IMR-90 (cell line): ENCODE measurements around the gene ZDHHC12. TPM values are rescaled to one million over a fixed set of nuclear protein-coding genes. Genes with fewer than 3 reads are reported as not detected.

Experiments used
- ATAC-seq: fragments of 200-7000 bp; cut with Tn5 transposase; 2 replicates; pipeline ENCODE4 v1.9.1; 2020; ENCODE audit warnings: low read depth, mild to moderate bottlenecking, moderate library complexity
- BruUV-seq: library from RNA; stranded (reverse); fragments of 400-500 nt; replicated peaks from 2 replicates; lab custom pipeline; 2021; lab: Mats Ljungman, UMichigan
- CTCF ChIA-PET: fragments of 300-600 bp; formaldehyde crosslinking; extraction: SDS; loops from one replicate; lab custom pipeline; 2021; ENCODE audit warnings: antibody characterized with exemption; lab: Yijun Ruan, JAX
- POLR2A ChIA-PET: fragments of 300-600 bp; sonication (Branson Sonifier 250); formaldehyde crosslinking; loops from one replicate; lab custom pipeline; 2022; ENCODE audit warnings: antibody characterized with exemption; ENCODE audit not compliant: unreplicated experiment; lab: Charles Lee
- DNase-seq: peaks from one replicate; pipeline ENCODE4 v3.0.0; 2013
- H2AFZ ChIP-seq: replicated peaks from 2 replicates; pipeline ENCODE3; 2013; ENCODE audit warnings: low read length, mild to moderate bottlenecking; ENCODE audit not compliant: poor library complexity
- H2AK5ac ChIP-seq: 2 replicates; pipeline ENCODE4 v1.6.1; 2013; ENCODE audit warnings: low read depth, low read length, inconsistent platforms
- H2AK9ac ChIP-seq: replicated peaks from 2 replicates; pipeline ENCODE3; 2013; ENCODE audit warnings: mild to moderate bottlenecking, low read depth, low read length, moderate library complexity; ENCODE audit not compliant: poor library complexity
- H2BK120ac ChIP-seq: 2 replicates; pipeline ENCODE4 v1.6.1; 2013; ENCODE audit warnings: low read depth, low read length, inconsistent platforms
- H2BK15ac ChIP-seq: 3 replicates; pipeline ENCODE4 v1.6.1; 2013; ENCODE audit warnings: low read depth, low read length, inconsistent platforms
- H2BK20ac ChIP-seq: 2 replicates; pipeline ENCODE4 v1.6.1; 2013; ENCODE audit warnings: low read depth, mild to moderate bottlenecking, inconsistent platforms, low read length, moderate library complexity
- H2BK5ac ChIP-seq: 2 replicates; pipeline ENCODE4 v1.6.1; 2013; ENCODE audit warnings: mild to moderate bottlenecking, low read depth, low read length, inconsistent platforms; ENCODE audit not compliant: poor library complexity, severe bottlenecking
- H3K14ac ChIP-seq: replicated peaks from 2 replicates; pipeline ENCODE4 v1.6.1; 2013; ENCODE audit warnings: low read depth, low read length, inconsistent platforms
- H3K18ac ChIP-seq: 2 replicates; pipeline ENCODE4 v1.6.1; 2013; ENCODE audit warnings: low read depth, low read length, control low read depth
- H3K23ac ChIP-seq: 2 replicates; pipeline ENCODE4 v1.6.1; 2013; ENCODE audit warnings: low read depth, low read length, inconsistent platforms
- H3K27ac ChIP-seq: 2 replicates; pipeline ENCODE4 v1.5.1; 2013; ENCODE audit warnings: mild to moderate bottlenecking, control low read depth, low read length; ENCODE audit not compliant: insufficient read depth
- H3K27me3 ChIP-seq: 2 replicates; pipeline ENCODE4 v1.6.1; 2013; ENCODE audit warnings: low read length; ENCODE audit not compliant: control insufficient read depth, insufficient read depth
- H3K36me3 ChIP-seq: 2 replicates; pipeline ENCODE4 v1.6.1; 2013; ENCODE audit warnings: low read length, mixed read lengths; ENCODE audit not compliant: control insufficient read depth, insufficient read depth
- H3K4ac ChIP-seq: 2 replicates; pipeline ENCODE4 v1.6.1; 2013; ENCODE audit warnings: low read depth, low read length, inconsistent platforms
- H3K4me1 ChIP-seq: 2 replicates; pipeline ENCODE4 v1.6.1; 2013; ENCODE audit warnings: low read length, mixed read lengths; ENCODE audit not compliant: control insufficient read depth, insufficient read depth
- H3K4me2 ChIP-seq: 2 replicates; pipeline ENCODE4 v1.6.1; 2013; ENCODE audit warnings: low read depth, mild to moderate bottlenecking, control low read depth, low read length, moderate library complexity
- H3K4me3 ChIP-seq: 2 replicates; pipeline ENCODE4 v1.5.1; 2013; ENCODE audit warnings: low read depth, mild to moderate bottlenecking, control low read depth, low read length, moderate library complexity; ENCODE audit not compliant: insufficient read depth
- H3K56ac ChIP-seq: 2 replicates; pipeline ENCODE4 v1.6.1; 2013; ENCODE audit warnings: low read length, inconsistent platforms; ENCODE audit not compliant: insufficient read depth; ENCODE audit errors: extremely low read depth
- H3K79me1 ChIP-seq, 2 experiments: 2 replicates each; pipeline ENCODE4 v1.6.1; 2013; ENCODE audit warnings: low read length in 2 of 2, inconsistent platforms in 1 of 2, low read depth in 1 of 2
- H3K9ac ChIP-seq: 2 replicates; pipeline ENCODE4 v1.6.1; 2013; ENCODE audit warnings: low read depth, low read length, control low read depth
- H3K9me1 ChIP-seq: 2 replicates; pipeline ENCODE4 v1.6.1; 2013; ENCODE audit warnings: low read length, inconsistent platforms; ENCODE audit not compliant: insufficient read depth
- H3K9me3 ChIP-seq: 2 replicates; pipeline ENCODE4 v1.6.1; 2013; ENCODE audit warnings: low read length; ENCODE audit not compliant: control insufficient read depth, insufficient read depth
- H4K20me1 ChIP-seq: 2 replicates; pipeline ENCODE4 v1.6.1; 2013; ENCODE audit warnings: low read length, inconsistent platforms; ENCODE audit not compliant: insufficient read depth
- H4K5ac ChIP-seq: 2 replicates; pipeline ENCODE4 v1.6.1; 2013; ENCODE audit warnings: mild to moderate bottlenecking, low read depth, low read length, control low read depth
- H4K8ac ChIP-seq, 2 experiments: 2 replicates each; pipeline ENCODE4 v1.6.1; 2013; ENCODE audit warnings: low read depth in 2 of 2, low read length in 2 of 2, control low read depth in 1 of 2, inconsistent platforms in 1 of 2
- H4K91ac ChIP-seq: 2 replicates; pipeline ENCODE4 v1.6.1; 2013; ENCODE audit warnings: low read depth, low read length, inconsistent platforms; ENCODE audit not compliant: insufficient read depth
- BHLHE40 ChIP-seq: fragments of 150-350 bp; IDR thresholded peaks from 2 replicates; pipeline ENCODE4 v1.6.1; 2016; ENCODE audit warnings: mild to moderate bottlenecking, low read depth, low read length
- CEBPB ChIP-seq: IDR thresholded peaks from 2 replicates; pipeline ENCODE4 v1.6.1; 2012; ENCODE audit warnings: low read depth, low read length, improper control_type of control experiment
- CHD1 ChIP-seq: IDR thresholded peaks from 2 replicates; pipeline ENCODE4 v1.6.1; 2012; ENCODE audit warnings: low read depth, low read length, improper control_type of control experiment
- CTCF ChIP-seq: conservative IDR thresholded peaks from 2 replicates; pipeline ENCODE4 v1.5.1; 2012; ENCODE audit warnings: mild to moderate bottlenecking, low read depth, low read length, improper control_type of control experiment
- ELK1 ChIP-seq: fragments of 150-350 bp; IDR thresholded peaks from 2 replicates; pipeline ENCODE4 v1.6.1; 2016; ENCODE audit warnings: low read depth, mild to moderate bottlenecking, low read length, moderate library complexity, borderline replicate concordance
- MAFK ChIP-seq: IDR thresholded peaks from 2 replicates; pipeline ENCODE4 v1.6.1; 2012; ENCODE audit warnings: low read depth, low read length, improper control_type of control experiment
- MAZ ChIP-seq: IDR thresholded peaks from 2 replicates; pipeline ENCODE4 v1.6.1; 2012; ENCODE audit warnings: low read depth, mild to moderate bottlenecking, low read length, improper control_type of control experiment, moderate library complexity, borderline replicate concordance
- MXI1 ChIP-seq: IDR thresholded peaks from 2 replicates; pipeline ENCODE4 v1.6.1; 2012; ENCODE audit warnings: low read depth, mild to moderate bottlenecking, low read length, moderate library complexity, borderline replicate concordance
- NFE2L2 ChIP-seq: fragments of 150-350 bp; IDR thresholded peaks from 2 replicates; pipeline ENCODE4 v1.6.1; 2016; ENCODE audit warnings: low read depth, mild to moderate bottlenecking, low read length
- POLR2A ChIP-seq: IDR thresholded peaks from 2 replicates; pipeline ENCODE4 v1.6.1; 2012; ENCODE audit warnings: mild to moderate bottlenecking, low read depth, low read length
- RFX5 ChIP-seq: IDR thresholded peaks from 2 replicates; pipeline ENCODE4 v1.8.0; 2012; ENCODE audit warnings: low read depth, mild to moderate bottlenecking, low read length, moderate library complexity
- SMC3 ChIP-seq: fragments of 150-350 bp; IDR thresholded peaks from 2 replicates; pipeline ENCODE4 v1.6.1; 2016; ENCODE audit warnings: low read depth, mild to moderate bottlenecking, antibody characterized with exemption, low read length, moderate library complexity
- WGBS, 2 experiments: methylation state at CpG; one replicate each; pipeline versions ENCODE4 v1.1.5 to v1.1.7; 2013; ENCODE audit warnings: missing lambda C conversion rate in 2 of 2; ENCODE audit not compliant: insufficient read length in 1 of 2; ENCODE audit errors: extremely low coverage in 2 of 2; 5-methylcytosine and 5-hydroxymethylcytosine counted together
- dilution Hi-C: fragments of 300-500 bp; cut with HindIII; formaldehyde crosslinking; loops from one replicate; pipeline ENCODE4 v1.14.3; 2018; ENCODE audit warnings: low sequenced_read_pairs; ENCODE audit not compliant: unreplicated experiment
- in situ Hi-C: fragments of 300-500 bp; cut with MboI; formaldehyde crosslinking; loops from 3 replicates; pipeline ENCODE4 v1.14.3; 2019; ENCODE audit warnings: low sequenced_read_pairs, inconsistent platforms, mixed read lengths
- intact Hi-C: fragments of 100-400 bp; cut with micrococcal nuclease; formaldehyde crosslinking; loops from 2 replicates; pipeline ENCODE4 v1.10.0; 2022
- polyA plus RNA-seq, 3 experiments: library from polyadenylated mRNA; depleted of rRNA; stranded (reverse); fragments of >200 nt; gene quantifications; 2 replicates each; pipeline ENCODE4 v1.2.3, GENCODE V29; 2012; ENCODE audit warnings: low replicate concordance in 1 of 3
- total RNA-seq: library from RNA; depleted of rRNA; stranded (reverse); fragments of >200 nt; gene quantifications from 2 replicates; pipeline ENCODE4 v1.2.3, GENCODE V29; 2012

The ZDHHC12 gene
- total and polyA plus RNA-seq, 2 of the 4 experiments (the other 2 are of a cell fraction): 16.7 to 60.7 TPM

- WGBS, 2 experiments: no CpG with 5 or more reads among the region's 5 CpGs
- H4K5ac ChIP-seq: no peak overlapping the region; the same call in 1 of the 2 replicates
- peak overlapping the region; percentile 82 for H3K27ac ChIP-seq
- H3K4ac ChIP-seq: peak overlapping the region; percentile 89
- H2AK9ac ChIP-seq: peak overlapping the region; percentile 97
- H4K8ac ChIP-seq: 0 out of 4 replicates have a peak overlapping the region, but pooled peaks have one; percentile 27 to 58
- peaks cover 16 to 51% of the 10 kb centered on the region in 2 experiments; a peak in 3 of 4 replicates for H3K79me1 ChIP-seq
- H4K91ac ChIP-seq: 0 out of 2 replicates have a peak overlapping the region, but pooled peaks have one; percentile 55
- peaks cover 14% of the 10 kb centered on the region; the same call in 1 of the 2 replicates for H3K9me1 ChIP-seq
- BruUV-seq: no TSS peak
- H2BK5ac ChIP-seq: peak overlapping the region; percentile 64
- DNase-seq: no peak
- no peak overlapping the region for H2AFZ ChIP-seq
- H3K56ac ChIP-seq: peak overlapping the region; percentile 89
- H4K20me1 ChIP-seq: peaks cover 25% of the 10 kb centered on the region
- H3K4me2 ChIP-seq: peak overlapping the region; percentile 94
- peak overlapping the region; percentile 59; the same call in 1 of the 2 replicates for H2AK5ac ChIP-seq
- TF ChIP-seq POLR2A: no peak
- no peak for TF ChIP-seq SMC3
- no peak for TF ChIP-seq CEBPB
- no peak for TF ChIP-seq MAZ
- TF ChIP-seq MXI1: no peak
- TF ChIP-seq MAFK: no peak
- no peak for TF ChIP-seq BHLHE40
- no peak for TF ChIP-seq CTCF
- no peak for TF ChIP-seq RFX5
- no peak for TF ChIP-seq NFE2L2
- TF ChIP-seq CHD1: no peak
- TF ChIP-seq ELK1: no peak
- H3K9ac ChIP-seq: peak overlapping the region; percentile 90
- H3K4me1 ChIP-seq: peaks cover 7% of the 10 kb centered on the region
- no peak overlapping the region for H2BK20ac ChIP-seq
- H3K27me3 ChIP-seq: no peaks in the 10 kb centered on the region
- peak overlapping the region; percentile 99 for H3K4me3 ChIP-seq
- dilution Hi-C loops: no loop called here
- H3K18ac ChIP-seq: no peak overlapping the region
- no peak overlapping the region for H2BK120ac ChIP-seq
- peaks cover 17% of the 10 kb centered on the region for H3K36me3 ChIP-seq
- no peaks in the 10 kb centered on the region for H3K9me3 ChIP-seq
- CTCF ChIA-PET: interaction anchor here (0.8 to 1.8 kb wide), 2 partner anchors 11 to 128 kb away, joined by 3 read pairs; partner anchors contain the start of genes ENDOG and PKN3
- H3K14ac ChIP-seq: peak overlapping the region; percentile 97
- no peak for ATAC-seq
- in situ Hi-C loops: no loop called here
- intact Hi-C loops: loop anchor here (10.0 kb wide), 1 partner anchor 116 kb away; no protein-coding TSS in a partner anchor
- no peak overlapping the region for H2BK15ac ChIP-seq
- peak overlapping the region; percentile 88 for H3K23ac ChIP-seq
- POLR2A ChIA-PET: no interaction called here
Measured at GRCh38 chr9:128690684-128691034, 33.3 kb downstream of the ZDHHC12 start.
